Peyer's patch (tissue), 4 donors: ENCODE data around the gene CLCN1.

ENCODE experiments used
- POLR2A ChIP-seq, 2 donors: fragments of 450-650 bp; IDR thresholded peaks; one replicate each; pipeline ENCODE4 v1.5.1; 2017; ENCODE audit warnings: antibody characterized with exemption in 2 of 2, mild to moderate bottlenecking in 2 of 2, moderate library complexity in 2 of 2
- TF ChIP-seq, protein P1 (sequence below), 6 experiments: fragments of 450-650 bp in 4 of 6; fragments of 200-600 bp in 2 of 6; sonication (generic) in 1 of 6; IDR thresholded peaks; one replicate each; pipeline ENCODE4 v1.5.1; 2017 to 2019; ENCODE audit warnings: antibody characterized with exemption in 6 of 6, mild to moderate bottlenecking in 3 of 6, moderate library complexity in 1 of 6

DNA sequence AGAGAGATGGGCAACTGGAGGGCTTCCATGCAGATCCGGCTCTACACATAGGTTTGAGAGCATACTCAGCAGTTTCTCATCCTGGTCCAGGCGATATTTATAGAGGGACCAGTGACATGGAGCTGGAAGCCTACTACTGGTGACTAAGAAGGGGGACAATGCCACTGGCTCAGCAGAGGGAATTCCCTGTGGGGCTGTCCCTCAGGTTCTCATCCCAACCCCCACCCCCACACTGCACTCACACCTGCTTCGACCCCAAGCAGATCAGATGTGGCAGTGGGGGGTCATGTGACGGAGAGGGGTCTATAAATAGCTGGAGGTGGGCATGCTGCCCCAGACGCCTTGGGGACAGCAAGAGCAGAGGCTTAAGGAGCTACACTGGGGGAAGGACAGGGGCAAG lies at the start of gene CLCN1:
- TF ChIP-seq, protein P1, sequence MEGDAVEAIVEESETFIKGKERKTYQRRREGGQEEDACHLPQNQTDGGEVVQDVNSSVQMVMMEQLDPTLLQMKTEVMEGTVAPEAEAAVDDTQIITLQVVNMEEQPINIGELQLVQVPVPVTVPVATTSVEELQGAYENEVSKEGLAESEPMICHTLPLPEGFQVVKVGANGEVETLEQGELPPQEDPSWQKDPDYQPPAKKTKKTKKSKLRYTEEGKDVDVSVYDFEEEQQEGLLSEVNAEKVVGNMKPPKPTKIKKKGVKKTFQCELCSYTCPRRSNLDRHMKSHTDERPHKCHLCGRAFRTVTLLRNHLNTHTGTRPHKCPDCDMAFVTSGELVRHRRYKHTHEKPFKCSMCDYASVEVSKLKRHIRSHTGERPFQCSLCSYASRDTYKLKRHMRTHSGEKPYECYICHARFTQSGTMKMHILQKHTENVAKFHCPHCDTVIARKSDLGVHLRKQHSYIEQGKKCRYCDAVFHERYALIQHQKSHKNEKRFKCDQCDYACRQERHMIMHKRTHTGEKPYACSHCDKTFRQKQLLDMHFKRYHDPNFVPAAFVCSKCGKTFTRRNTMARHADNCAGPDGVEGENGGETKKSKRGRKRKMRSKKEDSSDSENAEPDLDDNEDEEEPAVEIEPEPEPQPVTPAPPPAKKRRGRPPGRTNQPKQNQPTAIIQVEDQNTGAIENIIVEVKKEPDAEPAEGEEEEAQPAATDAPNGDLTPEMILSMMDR (IDR thresholded peaks at IDR 0.05): no peak
- TF ChIP-seq POLR2A (IDR thresholded peaks at IDR 0.05): no peak
